SU-DHL-6 (cell line): Measurements from ENCODE around the gene EPHB2.

Experiments used
- CTCF ChIP-seq: fragments of 200-600 bp; sonication (generic); IDR thresholded peaks from one replicate; pipeline ENCODE4 v1.5.1; 2017; ENCODE audit warnings: antibody characterized with exemption, mild to moderate bottlenecking, low read length, moderate library complexity; ENCODE audit not compliant: insufficient read depth, poor library complexity, severe bottlenecking
- EZH2phosphoT487 ChIP-seq: fragments of 200-600 bp; sonication (generic), shearing (Covaris generic); conservative IDR thresholded peaks from 2 replicates; pipeline ENCODE4 v1.6.1; 2018; ENCODE audit warnings: mild to moderate bottlenecking, antibody characterized with exemption, low read length, moderate library complexity, mixed read lengths

- TF ChIP-seq CTCF (no peak), EZH2phosphoT487 (no peak)
These were observed 95.9 kb downstream of the EPHB2 start for GRCh38 chr1:22806584-22806983.
